Heart right ventricle (tissue), 16 donors: Measurements from ENCODE around the gene SPRR2G. TPM values are rescaled to one million over a fixed set of nuclear protein-coding genes. Genes with fewer than 3 reads are reported as not detected.
"Not testable (repeated sequence)": the region's sequence is repeated elsewhere in the genome, so short reads cannot be mapped to it uniquely, and the experiment has no call there.

Experiments
- ATAC-seq, 8 donors: fragments of 200-7000 bp; cut with Tn5 transposase; one replicate each; pipeline ENCODE4 v1.9.1; 2020; ENCODE audit warnings: mild to moderate bottlenecking in 8 of 8, moderate library complexity in 8 of 8, moderate number of reproducible peaks in 1 of 8
- DNase-seq, 2 donors: peaks; one replicate each; pipeline ENCODE4 v3.0.0-alpha.2; 2020
- H3K27ac ChIP-seq, 10 donors: fragments of 200-600 bp; sonication (generic) in 2 of 10; one replicate each; pipeline versions ENCODE4 v1.5.0 to v1.8.0; 2020 to 2022; ENCODE audit warnings: mild to moderate bottlenecking in 3 of 10
- H3K27me3 ChIP-seq, 7 donors: fragments of 200-600 bp; one replicate each; pipeline ENCODE4 v1.8.0; 2021 to 2022; ENCODE audit warnings: mild to moderate bottlenecking in 2 of 7
- H3K36me3 ChIP-seq, 9 donors: fragments of 200-600 bp; sonication (generic) in 1 of 9; one replicate each; pipeline versions ENCODE4 v1.5.0 to v1.8.0; 2020 to 2022; ENCODE audit warnings: mild to moderate bottlenecking in 2 of 9
- H3K4me1 ChIP-seq, 9 donors: fragments of 200-600 bp; sonication (generic) in 1 of 9; one replicate each; pipeline versions ENCODE4 v1.5.0 to v1.8.0; 2020 to 2022; ENCODE audit warnings: mild to moderate bottlenecking in 4 of 9
- H3K4me3 ChIP-seq, 10 donors: fragments of 200-600 bp; sonication (generic) in 2 of 10; one replicate each; pipeline versions ENCODE4 v1.5.0 to v1.8.0; 2020 to 2022; ENCODE audit warnings: mild to moderate bottlenecking in 7 of 10, moderate library complexity in 2 of 10
- H3K9me3 ChIP-seq, 11 donors: fragments of 200-600 bp in 10 of 11; sonication (generic) in 2 of 11; one replicate each; pipeline versions ENCODE4 v1.5.0 to v1.8.0; 2013 to 2022; ENCODE audit warnings: mild to moderate bottlenecking in 2 of 11, control low read depth in 1 of 11, moderate library complexity in 1 of 11
- WGBS, 2 donors: extraction: QIAGEN DNeasy Blood & Tissue Kit; methylation state at CpG; one replicate each; pipeline ENCODE4 v1.1.7; 2013; ENCODE audit warnings: inconsistent platforms in 1 of 2; 5-methylcytosine and 5-hydroxymethylcytosine counted together
- intact Hi-C, 10 donors: fragments of 100-400 bp; cut with DNase I; formaldehyde crosslinking; loops; one replicate each; pipeline versions ENCODE4 v1.11.1 to v1.14.2; 2022
- polyA plus RNA-seq, 2 donors: library from polyadenylated mRNA; stranded (reverse); fragments of 200-250 nt; gene quantifications; one replicate each; pipeline ENCODE4 v1.2.3, GENCODE V29; 2013
- total RNA-seq, 10 donors: library from RNA; stranded (reverse); fragmentation: NEBNext Ultra II Directional in 3 of 10; extraction: Animal tissue kit (Norgen Biotek cat#: 25700) in 3 of 10; gene quantifications; one replicate each; pipeline versions ENCODE4 v1.2.1 to v1.2.4, GENCODE V29; 2021 to 2023
- TF ChIP-seq, protein P1 (sequence below), 9 donors: fragments of 200-600 bp; sonication (generic) in 2 of 9; IDR thresholded peaks; one replicate each; pipeline versions ENCODE4 v1.5.0 to v1.8.0; 2021 to 2022; ENCODE audit warnings: antibody characterized with exemption in 9 of 9, mild to moderate bottlenecking in 5 of 9, moderate library complexity in 1 of 9
- donor health status: Arrhythmogenic right ventricular cardiomyopathy.
- donor health status: ischemic (EF 13 %, LVEDD 7.1; RV severe dilation, severe dysfunction).
- donor health status: healthy with polysubstance abuse.
- donor health status: DM: no; HTN: yes; CAD: no.
- donor health status: DM: no; HTN: no; CAD: no.
- donor health status: ischemic (EF 25% LVEDD 6.9; RV normal size, moderate dysfunction).
- donor health status: ischemic (EF 25% LVEDD 5.7; RV mildly dilated, moderate dysfunction).
- donor health status: healthy.
- donor health status: DM: yes; HTN: yes; CAD: no.
- donor health status: Ischemic cardiomyopathy.
- donor health status: ischemic (EF 35%, LVEDD 5.7; RV mildly dilated, moderate dysfunction).
- donor health status: nonischemic (EF 11% LVEDD 7.7; RV severe dilation, severe dysfunction).
- donor health status: DM: yes; HTN: yes; CAD: no.
- donor health status: PGD.
- donor health status: ischemic (EF 29% LVEDD 5.4; RV normal size, mild dysfunction).
- donor health status: nonischemic (EF 23%, LVEDD 6.1; RV moderate dilation, normal function).

SPRR2G gene
- total and polyA plus RNA-seq, 12 donors, result not detected

DNA sequence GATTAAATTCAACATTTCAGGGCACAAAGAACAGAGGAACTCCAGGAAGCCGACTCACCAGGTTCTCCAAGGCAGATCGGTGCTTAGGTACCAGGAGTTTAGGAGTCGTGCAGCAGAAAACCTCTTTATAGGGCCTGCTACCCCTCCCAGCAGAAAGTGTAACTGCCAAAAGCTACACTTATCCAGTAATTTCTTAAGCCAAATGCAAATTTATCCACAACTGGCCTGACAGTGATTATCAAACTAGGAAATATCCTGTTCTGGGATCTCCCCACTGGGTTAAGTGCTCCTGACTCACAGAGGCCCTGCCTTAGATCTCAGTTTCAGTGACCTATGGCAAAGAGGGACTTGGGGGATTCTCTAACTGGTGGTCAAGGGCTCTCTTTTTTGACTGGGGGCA, 37.3 kb downstream of the SPRR2G start, which contains the start of gene SPRR2F:
Gene SPRR2F, minus strand, starts transcription at position 101 of the 400 bp plus-strand sequence. CDS start 783 bp downstream, outside the sequence.
- intact Hi-C loops, result no loop called here
- DNase-seq, result no peak
- Histone ChIP-seq H3K4me1 (no peaks in the 10 kb centered on the region), H3K36me3 (no peaks in the 10 kb centered on the region), H3K4me3 (no peak within 1 kb of the TSS), H3K9me3 (peaks cover 0 to 4% (median 0%) of the 10 kb centered on the region in 11 donors), H3K27me3 (no peaks in the 10 kb centered on the region), H3K27ac (no peak within 1 kb of the TSS)
- ATAC-seq, result no peak
- TF ChIP-seq, protein P1, sequence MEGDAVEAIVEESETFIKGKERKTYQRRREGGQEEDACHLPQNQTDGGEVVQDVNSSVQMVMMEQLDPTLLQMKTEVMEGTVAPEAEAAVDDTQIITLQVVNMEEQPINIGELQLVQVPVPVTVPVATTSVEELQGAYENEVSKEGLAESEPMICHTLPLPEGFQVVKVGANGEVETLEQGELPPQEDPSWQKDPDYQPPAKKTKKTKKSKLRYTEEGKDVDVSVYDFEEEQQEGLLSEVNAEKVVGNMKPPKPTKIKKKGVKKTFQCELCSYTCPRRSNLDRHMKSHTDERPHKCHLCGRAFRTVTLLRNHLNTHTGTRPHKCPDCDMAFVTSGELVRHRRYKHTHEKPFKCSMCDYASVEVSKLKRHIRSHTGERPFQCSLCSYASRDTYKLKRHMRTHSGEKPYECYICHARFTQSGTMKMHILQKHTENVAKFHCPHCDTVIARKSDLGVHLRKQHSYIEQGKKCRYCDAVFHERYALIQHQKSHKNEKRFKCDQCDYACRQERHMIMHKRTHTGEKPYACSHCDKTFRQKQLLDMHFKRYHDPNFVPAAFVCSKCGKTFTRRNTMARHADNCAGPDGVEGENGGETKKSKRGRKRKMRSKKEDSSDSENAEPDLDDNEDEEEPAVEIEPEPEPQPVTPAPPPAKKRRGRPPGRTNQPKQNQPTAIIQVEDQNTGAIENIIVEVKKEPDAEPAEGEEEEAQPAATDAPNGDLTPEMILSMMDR (IDR thresholded peaks at IDR 0.05), result no peak
- WGBS, 2 donors, result 78 to 81% methylated on average over 3 of the region's 3 CpGs

DNA sequence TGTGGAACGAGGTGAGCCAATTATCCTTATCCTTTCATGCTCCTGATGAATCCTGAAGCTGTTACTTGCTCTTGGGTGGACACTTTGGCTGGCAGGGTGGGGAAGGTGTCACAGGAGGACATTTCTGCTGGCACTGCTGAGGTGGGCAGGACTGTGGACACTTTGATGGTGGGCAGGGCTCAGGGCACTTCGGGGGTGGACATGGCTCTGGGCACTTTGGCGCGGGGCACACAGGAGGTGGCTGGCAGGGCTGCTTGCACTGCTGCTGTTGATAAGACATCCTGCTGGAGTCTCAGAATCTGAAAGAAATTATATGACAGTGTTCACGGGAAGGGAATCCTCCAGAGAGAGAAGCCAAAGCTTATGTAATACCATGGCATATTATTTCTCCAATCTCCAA, 38.2 kb downstream of the SPRR2G start:
- H3K36me3 ChIP-seq, H3K4me1 ChIP-seq, H3K27ac ChIP-seq, ATAC-seq, H3K27me3 ChIP-seq, H3K4me3 ChIP-seq, DNase-seq, intact Hi-C loops: not testable (repeated sequence)
- WGBS, 2 donors, result 62 to 67% methylated on average over 5 of the region's 5 CpGs
- H3K9me3 ChIP-seq, result peaks cover 0 to 11% (median 0%) of the 10 kb centered on the region in 11 donors

DNA sequence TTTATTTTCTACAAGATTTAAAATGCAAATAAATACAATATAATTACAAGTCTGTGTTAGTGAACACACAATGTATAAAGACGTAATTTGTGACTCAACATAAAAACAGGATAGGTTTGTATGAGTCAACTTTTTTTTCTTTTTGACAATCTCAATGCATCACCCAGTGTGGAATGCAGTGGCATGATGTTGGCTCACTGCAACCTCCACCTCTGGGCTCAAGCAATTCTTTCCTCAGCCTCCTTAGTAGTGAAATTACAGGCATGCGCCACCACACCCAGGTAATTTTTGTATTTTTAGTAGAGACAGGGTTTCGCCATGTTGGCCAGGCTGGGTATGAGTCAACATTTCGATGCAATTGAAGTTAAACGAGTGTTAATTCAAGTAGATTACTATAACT, 50.4 kb downstream of the SPRR2G start:
- ATAC-seq (no peak), DNase-seq (no peak)
- Histone ChIP-seq H3K27ac (no peak overlapping the region), H3K4me3 (no peak overlapping the region), H3K9me3 (peaks cover 0 to 8% (median 0%) of the 10 kb centered on the region in 11 donors), H3K36me3 (no peaks in the 10 kb centered on the region), H3K27me3 (no peaks in the 10 kb centered on the region), H3K4me1 (no peaks in the 10 kb centered on the region)
- TF ChIP-seq, protein P1 (IDR thresholded peaks at IDR 0.05), result no peak
- 88 to 91% methylated on average over 5 of the region's 5 CpGs for WGBS, 2 donors
- intact Hi-C loops, result no loop called here

Other genes with a start within 250 kb of the SPRR2G start
- gene IVL, start 242.3 kb downstream of the SPRR2G start, total RNA-seq, result not detected
- gene IVL, start 242.3 kb downstream of the SPRR2G start, polyA plus RNA-seq, result under 1 TPM in 1 of 2 donors, not detected in 1; 0.06 TPM
- gene SPRR5, start 203.7 kb downstream of the SPRR2G start, total RNA-seq, result not detected
- not detected for gene SPRR5, start 203.7 kb downstream of the SPRR2G start, polyA plus RNA-seq
- not detected for gene SPRR4, start 180.2 kb downstream of the SPRR2G start, total RNA-seq
- gene SPRR4, start 180.2 kb downstream of the SPRR2G start, polyA plus RNA-seq, result not detected
- gene SPRR1A, start 166.8 kb downstream of the SPRR2G start, total RNA-seq, result not detected
- gene SPRR1A, start 166.8 kb downstream of the SPRR2G start, polyA plus RNA-seq, result not detected
- not detected for gene SPRR3, start 149.1 kb downstream of the SPRR2G start, total RNA-seq
- 1 to 10 TPM in 1 of 2 donors, not detected in 1; 2.6 TPM for gene SPRR3, start 149.1 kb downstream of the SPRR2G start, polyA plus RNA-seq
- gene SPRR1B, start 119.7 kb downstream of the SPRR2G start, total RNA-seq, result not detected
- under 1 TPM in 1 of 2 donors, not detected in 1; 0.30 TPM for gene SPRR1B, start 119.7 kb downstream of the SPRR2G start, polyA plus RNA-seq
- not detected for gene SPRR2D, start 109.8 kb downstream of the SPRR2G start, total RNA-seq
- under 1 TPM in 1 of 2 donors, not detected in 1; 0.14 TPM for gene SPRR2D, start 109.8 kb downstream of the SPRR2G start, polyA plus RNA-seq
- gene SPRR2A, start 93.4 kb downstream of the SPRR2G start, total RNA-seq, result not detected
- under 1 TPM in 1 of 2 donors, not detected in 1; 0.35 TPM for gene SPRR2A, start 93.4 kb downstream of the SPRR2G start, polyA plus RNA-seq
- not detected for gene SPRR2B, start 79.3 kb downstream of the SPRR2G start, total RNA-seq
- not detected for gene SPRR2B, start 79.3 kb downstream of the SPRR2G start, polyA plus RNA-seq
- not detected for gene SPRR2E, start 56.4 kb downstream of the SPRR2G start, total RNA-seq
- under 1 TPM in 1 of 2 donors, not detected in 1; 0.22 TPM for gene SPRR2E, start 56.4 kb downstream of the SPRR2G start, polyA plus RNA-seq
- not detected for gene SPRR2F, start 37.4 kb downstream of the SPRR2G start, total RNA-seq
- not detected for gene SPRR2F, start 37.4 kb downstream of the SPRR2G start, polyA plus RNA-seq
- gene LELP1, start 52.5 kb upstream of the SPRR2G start, total RNA-seq, result not detected
- not detected for gene LELP1, start 52.5 kb upstream of the SPRR2G start, polyA plus RNA-seq
- not detected for gene PRR9, start 66.7 kb upstream of the SPRR2G start, total RNA-seq
- gene PRR9, start 66.7 kb upstream of the SPRR2G start, polyA plus RNA-seq, result not detected
- gene LORICRIN, start 108.8 kb upstream of the SPRR2G start, total RNA-seq, result not detected
- gene LORICRIN, start 108.8 kb upstream of the SPRR2G start, polyA plus RNA-seq, result not detected
- gene PGLYRP3, start 162.1 kb upstream of the SPRR2G start, total RNA-seq, result not detected
- not detected for gene PGLYRP3, start 162.1 kb upstream of the SPRR2G start, polyA plus RNA-seq
- gene PGLYRP4, start 198.0 kb upstream of the SPRR2G start, total RNA-seq, result not detected
- not detected for gene PGLYRP4, start 198.0 kb upstream of the SPRR2G start, polyA plus RNA-seq
- 100 to 1,000 TPM in 3 of 10 donors, 10 to 100 TPM in 6, 1 to 10 TPM in 1; 9.9 to 182 (median 36.0) TPM for gene S100A9, start 207.0 kb upstream of the SPRR2G start, total RNA-seq
- gene S100A9, start 207.0 kb upstream of the SPRR2G start, polyA plus RNA-seq, result 100 to 1,000 TPM; 111 to 177 TPM
- 10 to 100 TPM in 1 of 10 donors, 1 to 10 TPM in 6, under 1 TPM in 2, not detected in 1; 0.49 to 12.9 (median 1.9) TPM for gene S100A12, start 224.7 kb upstream of the SPRR2G start, total RNA-seq
- 1 to 10 TPM; 4.6 to 6.2 TPM for gene S100A12, start 224.7 kb upstream of the SPRR2G start, polyA plus RNA-seq
- 100 to 1,000 TPM in 1 of 10 donors, 10 to 100 TPM in 7, 1 to 10 TPM in 2; 6.2 to 105 (median 24.5) TPM for gene S100A8, start 240.2 kb upstream of the SPRR2G start, total RNA-seq
- 10 to 100 TPM; 73.6 to 79.2 TPM for gene S100A8, start 240.2 kb upstream of the SPRR2G start, polyA plus RNA-seq